Subcutaneous abdominal adipose tissue (tissue), 5 donors: ENCODE data around the gene ANKRD52.

Experiments
- H3K27ac ChIP-seq: one replicate; pipeline ENCODE4 v1.7.0; 2013; ENCODE audit warnings: low read depth, mild to moderate bottlenecking, inconsistent platforms, low read length, moderate library complexity
- H3K27me3 ChIP-seq, 5 donors: one replicate each; pipeline ENCODE4 v1.7.0; 2013; ENCODE audit warnings: low read length in 5 of 5, inconsistent platforms in 1 of 5; ENCODE audit not compliant: control insufficient read depth in 5 of 5, insufficient read depth in 4 of 5
- H3K36me3 ChIP-seq, 5 donors: one replicate each; pipeline ENCODE4 v1.7.0; 2013; ENCODE audit warnings: low read length in 5 of 5; ENCODE audit not compliant: control insufficient read depth in 5 of 5, insufficient read depth in 5 of 5
- H3K4me1 ChIP-seq, 5 donors: one replicate each; pipeline ENCODE4 v1.7.0; 2013; ENCODE audit warnings: low read length in 5 of 5, mild to moderate bottlenecking in 3 of 5, moderate library complexity in 1 of 5; ENCODE audit not compliant: control insufficient read depth in 5 of 5, insufficient read depth in 5 of 5
- H3K4me3 ChIP-seq, 5 donors: one replicate each; pipeline ENCODE4 v1.7.0; 2013; ENCODE audit warnings: low read length in 5 of 5, low read depth in 1 of 5
- H3K9ac ChIP-seq, 5 donors: one replicate each; pipeline ENCODE4 v1.7.0; 2013; ENCODE audit warnings: low read length in 5 of 5, mild to moderate bottlenecking in 4 of 5, moderate library complexity in 3 of 5
- H3K9me3 ChIP-seq, 5 donors: one replicate each; pipeline ENCODE4 v1.7.0; 2013; ENCODE audit warnings: low read length in 5 of 5; ENCODE audit not compliant: control insufficient read depth in 5 of 5
- donor health status: healthy.
- donor health status: healthy.
- donor health status: healthy.
- donor health status: healthy.
- donor health status: healthy.

ANKRD52 gene

GRCh38 chr12:56230432-56231183 lies 27.6 kb downstream of the ANKRD52 start:
- Histone ChIP-seq H3K27ac (no peak overlapping the region), H3K4me3 (no peak overlapping the region), H3K4me1 (no peaks in the 10 kb centered on the region), H3K9ac (peak overlapping the region in 1 of 5 donors; percentile 25), H3K36me3 (peaks cover 0 to 14% (median 6%) of the 10 kb centered on the region in 5 donors), H3K9me3 (no peaks in the 10 kb centered on the region), H3K27me3 (no peaks in the 10 kb centered on the region)

DNA sequence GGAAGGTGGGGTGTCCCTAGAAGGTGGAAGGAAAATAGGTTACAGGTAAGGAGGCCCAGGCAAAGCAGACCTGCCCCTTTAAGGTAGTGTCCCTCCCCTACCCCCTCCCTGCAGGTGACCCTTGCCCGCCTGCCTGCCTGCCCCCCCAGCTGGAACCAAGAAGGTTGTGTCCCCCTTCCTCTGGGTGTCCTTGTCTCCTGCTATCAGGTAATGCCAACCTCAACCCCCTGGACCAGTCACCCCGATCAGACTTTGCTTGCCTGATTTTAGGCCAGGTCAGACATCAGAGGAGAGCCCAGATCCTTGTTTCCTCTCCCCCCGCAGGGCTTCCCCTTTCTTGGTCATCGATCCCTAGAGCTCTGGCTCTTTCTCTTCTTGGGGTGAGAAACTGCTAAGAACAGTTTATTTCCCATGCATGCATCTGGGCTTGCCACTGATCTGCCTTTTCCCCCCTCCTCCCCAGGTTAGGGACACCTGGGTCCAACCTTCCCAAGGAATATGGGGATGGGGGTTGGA lies 28.2 kb downstream of the ANKRD52 start, which contains the start of gene SLC39A5:
TSS of gene SLC39A5 (plus strand) at position 136 of the 516 bp plus-strand sequence. CDS start 1,224 bp downstream, outside the sequence.
- peak within 1 kb of the TSS in 1 of 5 donors; percentile 25 for H3K9ac ChIP-seq
- no peaks in the 10 kb centered on the region for H3K9me3 ChIP-seq
- H3K27me3 ChIP-seq, result no peaks in the 10 kb centered on the region
- H3K4me3 ChIP-seq, result no peak within 1 kb of the TSS
- no peak within 1 kb of the TSS for H3K27ac ChIP-seq
- H3K36me3 ChIP-seq, result peaks cover 0 to 14% (median 6%) of the 10 kb centered on the region in 5 donors
- peaks cover 0 to 3% (median 2%) of the 10 kb centered on the region in 5 donors for H3K4me1 ChIP-seq

GRCh38 chr12:56229082-56229481 lies 29.1 kb downstream of the ANKRD52 start:
- Histone ChIP-seq H3K36me3 (peaks cover 0 to 14% (median 6%) of the 10 kb centered on the region in 5 donors), H3K27ac (no peak overlapping the region)

DNA sequence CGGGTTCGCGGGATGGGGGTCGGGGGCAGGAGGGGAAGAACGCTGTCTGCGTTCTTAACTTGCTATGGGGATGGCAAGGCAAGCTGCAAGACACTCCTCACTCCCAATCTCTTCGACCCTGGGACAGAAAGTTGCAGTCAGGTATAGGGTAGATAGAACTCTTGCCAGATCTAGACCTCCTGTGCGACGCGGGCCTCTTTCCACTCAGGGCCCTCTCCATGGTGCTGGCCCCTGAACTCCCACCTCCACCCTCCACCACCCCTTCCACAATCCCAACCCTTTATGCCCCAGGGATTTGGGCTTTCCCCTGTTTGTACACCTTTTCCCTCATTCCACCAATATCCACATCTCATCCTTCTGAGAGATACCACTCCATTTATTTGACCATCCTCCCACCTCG lies 33.2 kb downstream of the ANKRD52 start:
- peak overlapping the region in 4 of 5 donors; percentile 70 to 84 (median 76) for H3K4me3 ChIP-seq
- peaks cover 0 to 14% (median 6%) of the 10 kb centered on the region in 5 donors for H3K36me3 ChIP-seq
- peak overlapping the region; percentile 46 for H3K27ac ChIP-seq
- H3K4me1 ChIP-seq, result peaks cover 8 to 46% (median 40%) of the 10 kb centered on the region in 5 donors
- peak overlapping the region in 4 of 5 donors; percentile 56 to 84 (median 81) for H3K9ac ChIP-seq
- H3K9me3 ChIP-seq, result no peaks in the 10 kb centered on the region
- no peaks in the 10 kb centered on the region for H3K27me3 ChIP-seq

More at GRCh38 chr12:56229082-56229481, 29.1 kb downstream of the ANKRD52 start:
- Histone ChIP-seq H3K4me3 (no peak overlapping the region), H3K27me3 (no peaks in the 10 kb centered on the region), H3K9me3 (no peaks in the 10 kb centered on the region), H3K4me1 (peaks cover 2 to 10% (median 9%) of the 10 kb centered on the region in 5 donors), H3K9ac (no peak overlapping the region)

- H3K9me3 ChIP-seq, result no peaks in the 10 kb centered on the region
- H3K4me1 ChIP-seq, result peaks cover 8 to 51% (median 44%) of the 10 kb centered on the region in 5 donors
- peak within 1 kb of the TSS; percentile 99 for H3K27ac ChIP-seq
- H3K27me3 ChIP-seq, result no peaks in the 10 kb centered on the region
- peak within 1 kb of the TSS; percentile 59 to 84 (median 78) for H3K9ac ChIP-seq
- peaks cover 0 to 13% (median 6%) of the 10 kb centered on the region in 5 donors for H3K36me3 ChIP-seq
- H3K4me3 ChIP-seq, result peak within 1 kb of the TSS; percentile 59 to 84 (median 75)
Measured at GRCh38 chr12:56224102-56224701, 34.0 kb downstream of the ANKRD52 start, which contains the start of gene NABP2. NABP2 (plus strand) TSS chr12:56224342; CDS start chr12:56224857, 515 bp downstream.

DNA sequence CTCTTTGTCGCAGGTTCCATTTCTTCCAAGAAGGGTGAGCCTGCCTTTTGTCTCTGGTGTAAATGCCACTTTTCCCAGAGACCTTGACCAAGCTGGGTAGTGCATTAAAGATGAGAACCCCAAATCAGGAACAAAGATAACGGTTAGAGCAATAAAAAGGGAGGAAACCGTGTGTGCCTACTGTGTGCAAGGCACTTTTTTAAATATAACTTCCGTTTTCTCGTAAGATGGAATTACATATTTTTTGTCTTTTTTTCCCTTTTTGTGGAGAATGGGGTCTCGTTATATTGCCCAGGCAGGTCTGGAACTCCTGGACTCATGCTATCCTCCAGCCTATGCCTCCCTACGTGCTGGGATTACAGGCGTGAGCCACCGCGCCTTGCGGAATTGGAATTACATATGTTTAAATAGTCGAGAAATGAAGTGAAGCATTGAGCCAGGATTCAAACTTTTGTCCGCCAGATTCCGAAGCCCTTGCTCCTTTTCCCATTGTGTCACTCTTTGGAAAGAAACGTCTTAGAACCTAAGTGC lies 34.5 kb downstream of the ANKRD52 start:
- Histone ChIP-seq H3K27ac (peak overlapping the region; percentile 99), H3K36me3 (peaks cover 0 to 9% (median 3%) of the 10 kb centered on the region in 5 donors), H3K4me1 (peaks cover 8 to 51% (median 44%) of the 10 kb centered on the region in 5 donors), H3K4me3 (peak overlapping the region; percentile 55 to 78 (median 70)), H3K9me3 (no peaks in the 10 kb centered on the region), H3K9ac (peak overlapping the region; percentile 46 to 69 (median 51)), H3K27me3 (no peaks in the 10 kb centered on the region)

GRCh38 chr12:56222531-56222895 lies 35.7 kb downstream of the ANKRD52 start:
- Histone ChIP-seq H3K36me3 (peaks cover 0 to 7% (median 4%) of the 10 kb centered on the region in 5 donors), H3K9me3 (no peaks in the 10 kb centered on the region), H3K4me1 (peaks cover 8 to 52% (median 44%) of the 10 kb centered on the region in 5 donors)

GRCh38 chr12:56221757-56222530 lies 36.2 kb downstream of the ANKRD52 start, which contains the start of gene RNF41:
RNF41 (minus strand) TSS chr12:56221922; CDS start chr12:56214047, 7,875 bp downstream.
- Histone ChIP-seq H3K36me3 (peaks cover 0 to 4% (median 2%) of the 10 kb centered on the region in 5 donors), H3K27ac (peak within 1 kb of the TSS; percentile 99), H3K27me3 (no peaks in the 10 kb centered on the region), H3K4me3 (peak within 1 kb of the TSS; percentile 76 to 93 (median 88)), H3K4me1 (peaks cover 8 to 54% (median 44%) of the 10 kb centered on the region in 5 donors), H3K9me3 (no peaks in the 10 kb centered on the region), H3K9ac (peak within 1 kb of the TSS; percentile 85 to 95 (median 92))

More at GRCh38 chr12:56222531-56222895, 35.7 kb downstream of the ANKRD52 start:
- H3K9ac ChIP-seq, result peak overlapping the region; percentile 85 to 95 (median 92)
- peak overlapping the region; percentile 76 to 93 (median 88) for H3K4me3 ChIP-seq
- H3K27me3 ChIP-seq, result no peaks in the 10 kb centered on the region
- peak overlapping the region; percentile 99 for H3K27ac ChIP-seq

DNA sequence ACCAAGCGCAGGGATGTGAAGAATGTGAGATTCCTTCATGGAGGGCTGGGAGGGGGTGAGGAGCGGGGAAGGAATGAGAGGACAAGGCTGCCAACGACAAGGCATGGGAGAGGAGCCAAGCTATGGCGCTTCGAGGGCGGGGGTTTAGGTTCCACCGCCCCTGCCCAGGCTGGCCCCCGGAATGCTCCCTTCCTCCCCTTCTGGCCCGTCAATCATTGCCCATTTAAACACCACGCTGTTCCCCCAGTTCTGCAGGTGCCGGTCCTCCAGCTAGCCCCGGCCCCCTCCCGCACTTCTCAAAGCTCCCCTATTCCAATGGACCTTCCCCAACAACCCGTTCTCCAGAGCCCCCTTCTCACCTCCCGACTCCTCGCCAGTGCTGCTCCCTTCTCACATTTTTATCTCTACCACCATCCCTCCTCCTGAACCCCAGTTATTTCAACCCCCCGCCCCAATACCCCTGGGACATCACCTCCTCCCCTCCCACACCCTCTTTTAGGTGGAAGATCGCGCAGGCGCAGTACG lies 36.9 kb downstream of the ANKRD52 start:
- H3K27me3 ChIP-seq, result no peaks in the 10 kb centered on the region
- H3K4me3 ChIP-seq, result peak overlapping the region; percentile 76 to 93 (median 88)
- H3K36me3 ChIP-seq, result peaks cover 0 to 8% (median 6%) of the 10 kb centered on the region in 5 donors
- H3K9me3 ChIP-seq, result no peaks in the 10 kb centered on the region
- peak overlapping the region; percentile 85 to 95 (median 92) for H3K9ac ChIP-seq
- peak overlapping the region; percentile 99 for H3K27ac ChIP-seq
- H3K4me1 ChIP-seq, result peaks cover 8 to 54% (median 44%) of the 10 kb centered on the region in 5 donors
